ENCODE data around the gene NAV3.

NAV3 gene

GRCh38 chr12:78261901-78262300 is 431.2 kb downstream of the NAV3 start:
- no peak for DNase-seq (ENCODE audit: low read depth in 2 of 2)
